Activated CD4-positive, alpha-beta T cell treated with anti-CD3 and anti-CD28 coated beads, Interleukin-2, Interleukin-6, amounts not matched to agents 100 ng/mL and 50 ng/mL, durations not matched to agents 16 hours and 8 hours (primary cell): ENCODE data around the gene MAPRE2.
A peak's percentile ranks its signal among the peaks of the same experiment; 100 is the strongest.

ENCODE experiments used
- DNase-seq: peaks from one replicate; pipeline ENCODE4 v3.0.0-alpha.2; 2020

MAPRE2 gene

DNA sequence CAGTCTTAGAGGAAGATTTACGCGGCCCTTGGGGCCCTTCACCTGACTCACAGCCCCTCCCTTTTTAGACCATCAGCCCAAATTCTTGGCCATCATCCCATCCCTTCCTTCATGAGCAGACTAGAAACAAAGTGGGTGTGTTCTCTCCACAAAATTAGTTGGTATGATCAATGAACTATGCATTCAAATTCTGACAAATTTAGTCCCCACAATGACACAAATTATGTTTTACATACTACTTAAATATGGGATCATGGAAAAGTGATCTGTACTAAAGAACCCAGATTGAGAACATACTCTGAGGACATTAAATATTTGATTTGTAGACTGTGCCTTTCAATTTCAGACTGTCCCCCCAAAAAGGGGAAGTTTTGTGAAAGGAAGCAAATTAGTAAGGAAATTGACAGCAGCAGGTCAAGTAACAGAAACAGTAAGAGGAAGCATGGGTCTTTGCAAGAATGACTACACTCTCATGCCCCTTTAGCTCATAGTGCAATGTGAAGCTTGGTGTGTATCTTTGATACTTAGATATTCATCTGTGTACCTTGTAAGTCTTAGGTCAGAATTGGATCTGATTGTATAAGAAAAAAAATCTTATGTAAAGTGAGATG lies 2.2 kb upstream of the MAPRE2 start:
- DNase-seq = no peak

DNA sequence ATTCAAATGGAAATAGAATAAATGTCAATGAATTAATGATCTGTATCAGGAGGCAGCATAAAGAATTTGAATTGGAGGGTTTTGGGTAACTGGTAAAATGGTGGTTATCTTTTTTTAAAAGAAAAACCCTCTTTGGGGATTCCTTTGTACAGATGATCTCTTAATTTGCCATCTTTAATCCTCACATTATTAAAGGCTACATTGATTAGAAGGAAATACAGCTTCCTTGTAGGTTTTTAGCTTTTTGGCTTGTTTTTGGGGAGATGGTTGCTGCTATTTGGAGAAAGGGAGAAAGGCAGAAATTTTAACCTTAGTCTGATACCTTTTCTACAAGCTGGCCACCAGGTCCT lies 600 bp upstream of the MAPRE2 start:
- DNase-seq = no peak

DNA sequence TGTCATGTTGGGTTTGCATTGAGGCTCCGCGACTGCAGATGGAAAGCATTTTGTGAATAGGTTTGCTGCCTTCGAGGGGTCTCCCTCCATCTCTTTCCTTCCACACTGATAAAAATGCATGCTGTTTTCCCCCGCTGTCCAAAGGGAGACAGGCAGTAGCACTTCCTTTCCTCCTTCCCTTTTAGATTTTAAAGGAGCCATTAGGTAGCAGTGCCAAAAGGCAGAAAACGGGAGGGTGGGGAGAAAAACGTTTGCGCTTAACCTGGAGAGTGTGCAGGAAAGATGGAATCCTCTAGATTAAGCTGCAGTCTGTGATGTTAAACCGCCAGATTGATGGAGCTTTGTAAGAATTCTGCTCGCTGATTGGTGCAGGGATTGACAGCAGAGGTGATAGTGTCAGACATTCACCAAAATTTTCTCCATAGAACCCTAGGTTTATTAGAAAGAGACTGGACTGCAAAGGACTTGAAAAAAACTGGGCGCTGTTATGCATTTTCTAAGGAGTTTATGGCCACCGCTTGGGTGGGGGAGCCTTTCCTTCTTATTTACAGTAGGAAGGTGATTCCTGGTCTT lies 688 bp downstream of the MAPRE2 start:
- DNase-seq = peak; percentile 40

DNA sequence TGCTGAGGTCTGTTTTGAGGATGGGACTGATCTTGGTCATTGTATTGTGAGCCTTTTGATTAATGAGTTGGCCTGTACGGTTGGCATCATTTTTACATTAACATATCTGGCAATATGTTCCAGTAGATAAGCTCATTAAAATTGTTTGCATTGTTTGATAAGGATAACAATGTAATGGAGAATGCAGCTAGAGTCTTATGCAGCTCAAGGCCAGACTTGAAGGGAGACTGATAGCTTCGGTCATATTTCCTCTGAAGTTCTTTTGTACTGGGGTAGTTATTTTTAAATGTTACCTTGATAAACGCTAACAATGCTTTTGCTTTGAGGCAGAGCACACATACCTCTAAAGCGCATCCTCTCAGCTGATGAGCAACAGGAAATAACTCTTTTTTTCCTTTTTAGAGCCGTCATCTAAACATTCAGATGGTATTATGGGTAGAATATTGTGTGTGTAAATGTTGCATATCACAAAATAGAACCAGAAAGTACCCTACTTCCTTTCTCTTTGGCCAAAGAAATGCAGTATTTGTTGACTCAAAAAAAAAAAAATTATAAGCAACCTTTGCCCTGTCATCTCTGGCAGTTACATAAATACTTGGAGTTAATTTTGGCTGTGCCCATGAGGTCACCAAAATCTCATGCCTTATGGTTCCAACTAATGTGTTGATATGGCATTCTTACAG lies 1.3 kb downstream of the MAPRE2 start:
- peak; percentile 49 for DNase-seq

DNA sequence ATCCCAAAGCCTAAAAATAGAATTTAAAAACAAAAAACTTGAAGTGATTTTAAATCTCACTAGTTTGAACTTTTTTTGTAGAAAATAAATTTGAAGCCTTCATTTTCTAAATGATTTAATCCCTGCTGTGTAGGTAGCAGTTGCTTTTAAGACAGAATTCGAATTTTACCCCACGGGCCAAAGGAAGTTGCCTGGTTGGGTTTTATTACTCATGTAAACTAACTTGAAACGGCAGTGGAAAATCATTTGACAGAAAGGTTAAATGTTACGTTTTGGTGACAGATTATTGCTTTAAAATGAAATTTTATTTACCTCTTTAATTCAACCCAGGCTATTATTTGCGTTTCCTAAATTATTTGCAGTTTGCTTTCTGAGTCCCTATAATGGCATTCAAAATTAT lies 2.0 kb downstream of the MAPRE2 start:
- DNase-seq = peak; percentile 39

DNA sequence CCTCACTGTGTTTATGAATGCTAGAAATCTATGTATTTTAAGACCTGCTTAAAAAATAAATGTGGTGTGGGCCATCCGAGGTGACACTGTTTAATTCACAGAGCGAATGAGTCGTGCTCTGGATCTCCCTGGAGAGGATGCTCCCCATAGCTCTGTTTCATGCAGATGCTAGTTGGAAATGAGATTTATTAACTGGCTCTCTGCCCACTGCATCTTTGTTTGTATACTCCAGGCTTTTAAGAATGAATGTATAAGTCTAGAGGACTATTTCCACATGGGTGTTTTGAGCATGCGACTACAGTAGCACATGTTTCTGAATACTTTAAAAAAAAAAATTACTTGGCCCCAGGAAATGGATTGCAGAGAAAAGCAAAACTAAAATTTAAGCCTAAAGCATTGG lies 3.9 kb downstream of the MAPRE2 start:
- DNase-seq = no peak

DNA sequence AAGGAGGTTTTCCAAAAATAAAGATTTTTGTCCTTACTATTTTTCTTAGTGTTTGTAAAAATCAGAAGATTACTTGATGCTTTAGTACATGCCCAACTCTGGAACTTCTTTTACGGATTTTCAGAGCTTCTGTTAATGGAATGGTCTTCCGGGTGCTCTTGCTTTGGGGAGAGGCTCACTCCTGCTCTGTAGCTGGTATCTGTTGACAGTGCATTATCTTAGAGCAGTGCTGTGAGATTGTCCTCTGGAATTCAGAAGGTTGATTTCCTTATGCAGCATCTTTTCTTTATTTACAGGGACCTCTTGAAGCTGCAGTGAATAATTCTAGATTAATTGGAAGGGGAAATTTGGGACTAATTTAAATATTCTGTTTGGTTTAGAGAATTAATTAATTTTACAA lies 4.6 kb downstream of the MAPRE2 start:
- DNase-seq = no peak

DNA sequence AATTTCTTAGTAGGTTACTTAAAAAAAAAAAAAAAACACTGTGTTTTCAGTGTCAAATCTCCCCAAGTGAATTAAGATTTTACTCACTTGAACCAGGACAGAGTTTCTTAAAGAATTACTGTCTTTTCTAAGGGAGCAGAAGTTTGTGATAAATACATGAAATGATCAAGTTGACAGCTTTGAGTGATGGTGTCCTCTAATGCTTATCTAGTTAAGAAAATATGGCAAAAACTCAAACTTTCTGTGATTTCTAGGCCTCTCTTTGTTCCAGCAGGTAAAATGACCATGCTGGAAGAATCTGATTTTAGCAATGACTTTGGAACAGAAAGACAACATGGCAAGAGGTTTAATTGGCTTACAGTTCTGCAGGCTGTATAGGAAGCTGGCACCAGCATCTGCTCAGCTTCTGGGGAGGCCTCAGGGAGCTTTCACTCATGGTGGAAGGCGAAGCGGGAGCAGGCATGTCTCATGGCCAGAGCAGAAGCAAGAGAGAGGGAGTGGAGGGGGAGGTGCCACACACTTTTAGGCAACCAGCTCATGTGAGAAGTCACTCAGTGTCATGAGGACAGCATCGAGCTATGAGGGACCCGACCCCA lies 6.6 kb downstream of the MAPRE2 start:
- DNase-seq = no peak

DNA sequence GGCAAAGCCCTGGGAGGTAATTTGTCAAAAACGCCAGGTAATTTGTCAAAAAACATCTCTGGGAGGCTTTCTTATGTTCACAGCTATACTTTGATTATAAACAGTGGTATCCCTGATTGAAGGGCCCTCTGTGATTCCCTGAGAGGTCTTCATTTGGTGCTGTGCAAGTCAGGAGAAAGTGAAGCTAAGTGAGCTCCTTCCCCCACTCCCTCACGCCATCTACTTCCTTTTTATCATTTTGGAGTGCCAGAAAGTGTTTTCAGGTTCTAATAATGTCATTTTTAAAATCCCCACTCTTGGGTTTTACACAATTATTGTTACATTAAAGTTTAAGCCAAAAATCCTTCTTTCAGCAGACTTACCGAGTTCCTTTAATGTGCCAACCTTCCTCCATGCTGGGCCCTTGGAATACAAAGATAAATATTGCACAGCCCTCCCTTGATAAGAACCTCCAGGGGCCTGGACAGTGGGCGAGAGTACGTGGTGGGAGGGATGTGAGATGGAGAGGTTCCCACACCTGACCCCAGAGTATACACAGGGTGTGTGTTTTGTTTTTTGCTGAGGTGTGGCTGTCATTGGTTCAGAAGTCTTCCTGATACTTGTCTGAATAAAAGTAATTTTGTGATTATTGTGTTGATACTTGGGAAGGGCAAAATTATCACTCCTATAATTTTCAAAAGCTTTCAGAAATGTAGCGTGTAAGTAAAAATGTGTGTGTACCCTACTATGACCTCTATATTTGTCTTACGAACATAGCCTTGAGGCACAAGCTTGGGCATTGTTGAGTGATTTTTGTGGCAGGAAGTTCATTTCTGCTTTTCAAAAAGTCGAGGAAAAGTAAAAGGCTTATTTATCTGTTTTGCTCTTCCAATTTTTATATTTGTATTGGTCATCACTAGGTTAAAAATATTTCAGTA lies 8.2 kb downstream of the MAPRE2 start:
- no peak for DNase-seq

DNA sequence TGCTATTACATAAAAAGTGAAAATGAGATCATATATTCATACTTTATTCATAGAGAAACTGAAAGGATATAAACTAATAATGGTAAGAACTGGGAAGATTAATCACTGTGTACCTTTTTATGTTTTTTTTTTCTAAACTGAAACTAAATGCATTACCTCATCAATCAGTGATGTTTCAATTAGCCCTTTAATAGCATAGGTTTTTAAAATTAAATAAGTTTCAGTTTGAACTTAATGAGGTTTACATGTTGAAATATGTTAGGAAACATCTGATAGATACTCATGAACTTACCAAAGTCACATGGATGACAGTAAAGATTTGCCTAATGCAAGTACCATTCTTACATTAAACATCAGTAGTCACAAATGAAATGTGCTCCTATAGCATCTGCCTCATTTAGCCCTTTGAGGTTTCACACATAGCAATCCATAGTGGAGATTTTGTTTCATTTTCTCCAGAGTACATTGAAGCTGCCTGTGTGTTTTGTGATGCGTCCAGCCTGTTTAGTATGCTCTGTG lies 8.9 kb downstream of the MAPRE2 start:
- peak; percentile 32 for DNase-seq

DNA sequence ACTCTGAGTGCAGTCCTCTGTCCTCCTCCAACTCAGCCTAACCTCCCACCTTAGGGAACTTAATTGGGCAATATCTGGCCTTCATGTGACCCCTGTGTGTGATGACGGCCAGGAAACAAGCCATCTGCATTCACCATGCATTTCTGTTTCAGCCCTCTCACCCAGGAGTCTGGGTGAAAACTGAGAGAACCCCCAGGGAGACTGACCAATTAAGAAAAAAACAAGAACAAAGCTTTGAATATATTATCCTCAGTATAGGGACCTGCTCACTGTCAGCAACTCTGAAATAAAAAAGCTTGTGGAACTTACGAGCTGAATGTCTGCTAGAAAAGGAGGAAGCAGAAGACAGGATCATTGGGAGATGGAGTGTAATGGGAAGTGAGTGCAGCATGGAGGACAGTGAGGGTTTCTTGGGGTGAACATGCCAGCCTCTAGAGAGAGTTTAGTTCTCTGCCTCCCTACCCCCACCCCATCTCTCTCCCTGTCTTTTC lies 9.5 kb downstream of the MAPRE2 start:
- DNase-seq = no peak

DNA sequence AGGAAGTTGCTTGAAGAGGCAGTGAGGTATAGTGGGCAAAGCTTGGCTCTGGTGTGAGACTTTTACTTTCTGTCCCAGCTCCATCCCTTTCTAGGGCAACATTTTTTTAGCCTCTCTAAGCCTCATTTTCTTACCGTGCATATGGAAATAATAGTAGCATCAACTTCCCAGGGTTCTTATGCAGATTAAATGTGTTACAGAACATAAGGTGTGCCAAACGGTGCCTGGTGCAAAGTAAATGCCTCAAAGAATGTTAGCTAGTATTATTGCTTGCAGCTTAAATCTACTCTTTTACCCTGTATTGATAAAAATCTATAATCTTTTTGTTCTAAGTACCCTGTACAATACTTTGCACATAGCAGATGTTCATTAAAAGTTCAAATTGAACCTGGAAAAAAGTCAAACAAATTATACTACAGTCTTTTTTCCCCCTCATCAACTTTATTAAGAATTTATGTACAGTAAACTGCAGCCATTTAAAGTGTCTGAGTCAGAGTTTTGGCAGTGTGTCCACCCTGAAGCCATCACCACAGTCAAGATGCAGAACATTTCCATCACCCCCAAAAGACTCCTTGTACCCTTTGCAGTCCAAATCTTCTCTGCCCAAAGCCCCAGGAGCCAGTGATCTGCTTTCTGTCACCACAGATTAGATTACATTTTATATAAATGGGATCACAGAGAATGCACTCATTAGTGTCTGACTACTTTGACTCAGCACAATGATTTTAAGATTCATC lies 10.6 kb downstream of the MAPRE2 start:
- no peak for DNase-seq

DNA sequence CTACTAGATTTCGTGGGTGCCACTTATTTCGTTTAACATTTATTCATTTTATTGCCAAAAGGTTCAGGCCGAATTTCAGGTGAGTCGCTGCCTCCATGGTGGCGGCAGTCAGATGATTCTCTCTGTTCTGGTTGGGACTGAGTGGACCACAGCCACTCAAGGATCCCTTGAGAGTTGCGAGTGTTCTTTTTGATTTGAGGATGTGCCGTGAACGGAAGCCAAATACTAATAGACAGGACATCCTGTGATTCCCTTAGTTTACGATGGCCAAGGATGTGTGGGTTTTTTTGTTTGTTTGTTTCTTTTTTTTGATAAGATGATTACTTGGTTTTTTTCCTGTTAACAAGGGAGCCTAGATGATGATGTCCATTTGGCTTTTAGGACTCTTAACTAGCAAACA lies 13.2 kb downstream of the MAPRE2 start:
- DNase-seq = no peak

DNA sequence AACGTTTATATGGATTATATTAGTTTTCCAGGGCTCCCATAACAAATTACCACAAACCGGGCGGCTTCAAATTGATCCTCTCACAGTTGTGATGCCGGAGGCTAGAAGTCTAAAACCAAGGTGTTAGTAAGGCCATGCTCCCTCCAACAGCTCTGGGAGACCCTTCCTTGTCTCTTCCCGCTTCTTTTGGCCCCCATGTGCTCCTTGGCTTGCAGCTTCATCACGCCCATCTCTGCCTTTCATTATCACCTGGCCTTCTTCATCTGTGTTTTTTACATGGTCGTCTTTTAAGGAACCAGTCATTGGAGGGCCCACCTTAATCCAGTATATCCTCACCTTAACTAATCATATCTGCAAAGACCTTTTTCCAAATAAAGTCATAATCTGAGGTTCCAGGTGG lies 13.9 kb downstream of the MAPRE2 start:
- no peak for DNase-seq

DNA sequence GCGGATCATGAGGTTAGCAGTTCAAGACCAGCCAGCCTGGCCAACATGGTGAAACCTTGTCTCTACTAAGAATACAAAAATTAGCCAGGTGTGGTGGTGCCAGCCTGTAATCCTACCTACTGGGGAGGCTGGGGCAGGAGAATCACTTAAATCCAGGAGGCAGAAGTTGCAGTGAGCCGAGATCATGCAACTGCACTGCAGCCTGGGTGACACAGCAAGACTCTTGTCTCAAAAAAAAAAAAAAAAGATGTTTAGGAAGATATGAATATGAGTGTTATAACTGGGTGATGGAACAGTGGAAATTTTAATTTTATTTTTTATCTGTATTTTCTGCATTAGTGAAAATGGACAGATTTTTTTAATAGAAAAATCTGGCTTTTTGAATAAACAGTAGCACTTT lies 14.5 kb downstream of the MAPRE2 start:
- no peak for DNase-seq

DNA sequence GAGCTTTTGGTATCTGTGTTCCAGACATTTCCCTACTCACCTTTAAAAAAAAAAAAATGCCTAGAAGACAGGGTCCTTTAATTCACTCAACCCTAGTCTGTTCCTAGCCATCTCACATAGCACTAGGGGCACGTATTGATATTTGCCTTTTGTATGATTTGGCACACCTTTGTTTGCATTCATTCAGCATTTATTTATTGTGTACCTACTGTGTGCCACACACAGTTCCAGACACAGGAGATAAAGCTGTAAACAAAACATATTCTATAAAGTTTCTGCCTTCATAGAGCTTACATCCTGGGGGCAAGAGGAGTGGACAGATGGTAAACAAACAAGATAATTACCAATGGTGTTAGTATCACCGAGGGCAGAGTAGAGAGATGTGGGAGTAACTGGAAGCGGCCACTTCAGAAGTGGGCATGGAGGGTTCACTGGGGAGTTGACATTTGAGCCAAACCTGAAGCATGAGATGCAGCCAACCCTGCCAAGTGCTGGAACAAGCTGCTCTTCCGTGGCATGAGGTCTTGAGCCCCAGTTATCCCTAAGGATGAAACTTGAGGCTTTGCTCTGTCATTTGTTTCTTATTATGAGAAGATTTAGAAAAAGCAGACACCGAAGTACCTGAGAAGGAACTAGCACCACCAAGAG lies 18.2 kb downstream of the MAPRE2 start:
- no peak for DNase-seq

DNA sequence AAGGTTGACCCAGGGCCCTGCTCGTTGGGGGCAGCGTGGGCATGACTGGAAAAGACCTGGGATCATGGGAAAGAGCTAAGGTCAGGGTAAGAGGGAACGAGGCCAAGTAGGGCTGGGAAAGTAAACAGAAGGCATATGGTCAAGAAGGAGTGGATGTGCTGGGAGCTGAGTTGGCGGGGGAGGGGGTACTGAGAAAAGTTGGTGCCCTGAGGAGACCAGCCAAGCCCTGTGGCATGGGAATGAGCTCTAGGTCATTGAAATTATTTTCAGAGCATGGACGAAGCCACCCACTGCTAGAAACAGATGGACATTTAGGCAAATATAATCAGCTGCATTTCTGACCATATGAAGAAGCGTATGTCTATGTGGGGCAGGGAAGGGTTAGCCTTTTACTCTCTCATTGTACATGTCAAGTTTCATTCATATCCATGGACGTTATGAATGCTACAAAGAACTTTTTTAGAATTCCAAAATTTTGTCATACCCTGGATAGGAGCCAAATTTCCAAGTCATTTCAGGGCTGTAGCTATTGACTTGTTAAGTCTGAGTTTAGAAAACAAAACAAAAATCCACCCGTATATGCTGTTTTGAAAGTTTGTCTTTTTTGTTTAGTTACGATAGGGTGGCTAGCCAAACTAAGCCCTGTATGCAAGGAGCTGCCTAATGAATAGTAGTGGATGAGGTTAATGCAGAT lies 19.1 kb downstream of the MAPRE2 start:
- no peak for DNase-seq

DNA sequence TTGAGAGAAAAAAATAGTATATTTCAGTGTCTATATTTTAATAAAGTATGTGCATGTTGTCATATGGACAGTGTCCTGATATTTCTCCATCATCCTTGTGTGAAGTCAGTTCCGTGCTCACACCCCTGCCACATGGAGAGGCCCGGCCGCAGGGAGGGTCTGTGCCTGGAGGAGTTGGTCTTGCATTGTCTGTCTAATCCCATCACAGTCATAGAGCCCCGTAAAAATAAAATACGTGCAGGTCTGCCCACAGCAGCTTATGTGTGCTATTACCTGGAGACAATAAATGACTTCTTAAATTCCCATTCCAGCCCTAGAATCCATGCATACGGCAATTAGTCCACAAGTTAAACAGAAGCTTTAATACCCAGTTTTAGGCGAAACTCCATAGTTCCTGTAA lies 20.1 kb downstream of the MAPRE2 start:
- no peak for DNase-seq

DNA sequence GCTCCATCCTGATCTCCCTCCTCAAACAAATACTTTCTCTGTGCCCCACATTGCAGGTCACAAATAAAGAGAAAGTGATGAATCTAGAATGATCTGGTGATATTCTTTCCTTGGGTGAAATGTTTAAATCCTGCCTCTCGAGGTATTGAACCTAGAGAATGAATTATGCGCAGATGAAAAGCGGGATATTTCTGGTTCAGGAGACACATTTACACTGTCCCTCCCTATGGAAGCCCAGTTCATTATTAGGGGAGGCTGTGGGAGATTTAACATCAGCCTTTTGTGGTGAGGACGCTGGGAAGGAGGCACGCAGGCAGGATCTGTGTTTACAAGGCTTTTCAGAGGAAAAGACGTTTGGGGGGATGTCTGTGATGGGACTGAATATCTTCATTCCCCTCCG lies 20.6 kb downstream of the MAPRE2 start:
- no peak for DNase-seq

DNA sequence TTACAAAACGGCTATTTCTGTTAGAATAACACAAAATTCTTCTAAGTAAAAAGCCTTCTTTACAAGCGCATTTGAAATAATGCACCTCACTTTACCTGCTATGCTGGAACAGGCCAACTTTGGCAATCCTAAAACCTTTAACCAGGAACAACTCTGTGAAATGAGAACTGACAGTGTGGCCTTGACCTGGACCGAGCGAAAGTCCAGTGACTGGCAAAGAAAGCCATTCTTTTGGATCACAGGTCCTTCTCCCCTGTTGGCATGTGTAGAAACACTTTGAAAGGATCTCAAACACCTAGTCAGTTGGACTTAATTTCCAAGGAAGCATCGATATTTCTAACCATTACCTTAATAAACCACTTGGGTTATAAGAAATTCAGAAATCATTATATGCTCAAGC lies 21.2 kb downstream of the MAPRE2 start:
- no peak for DNase-seq
